HepG2 (cell line): Measurements from ENCODE around the gene CAB39. TPM values are rescaled to one million over a fixed set of nuclear protein-coding genes. Genes with fewer than 3 reads are reported as not detected.

Source experiments
- ATAC-seq: fragments of 200-7000 bp; cut with Tn5 transposase; 3 replicates; pipeline ENCODE4 v1.9.1; 2020; ENCODE audit warnings: mild to moderate bottlenecking, moderate library complexity
- BruUV-seq: library from RNA; stranded (reverse); fragments of 400-500 nt; replicated peaks from 2 replicates; lab custom pipeline; 2021; lab: Mats Ljungman, UMichigan
- CTCF ChIA-PET: fragments of 300-600 bp; formaldehyde crosslinking; extraction: SDS; loops from one replicate; lab custom pipeline; 2021; ENCODE audit warnings: low total read pairs, inconsistent platforms, low intra/inter-chr PET ratio; lab: Yijun Ruan, JAX
- POLR2A ChIA-PET: fragments of 350-600 bp; sonication (Branson Sonifier 250); formaldehyde crosslinking; loops from one replicate; lab custom pipeline; 2020; ENCODE audit warnings: antibody characterized with exemption, inconsistent platforms; lab: Yijun Ruan, JAX
- DNase-seq: peaks from one replicate; pipeline ENCODE4 v3.0.0-alpha.2; 2015; ENCODE audit warnings: low spot score
- FAIRE-seq: peaks from 3 replicates; lab custom pipeline; 2011; peaks lifted over from hg19 to GRCh38; lab: Jason Lieb, UNC
- H2AFZ ChIP-seq: one replicate; pipeline ENCODE4 v1.6.1; 2011; ENCODE audit warnings: low read length, inconsistent platforms
- H3K27ac ChIP-seq: fragments of 300-600 bp; 3 replicates; pipeline ENCODE4 v1.8.0; 2011; ENCODE audit warnings: mixed run types, mild to moderate bottlenecking, mixed read lengths, low read length, inconsistent platforms; ENCODE audit not compliant: insufficient read depth; ENCODE audit errors: extremely low read length
- H3K27me3 ChIP-seq, 2 experiments: fragments of 200-600 bp in 1 of 2; 2 replicates in 1 of 2; 3 replicates in 1 of 2; pipeline versions ENCODE4 v1.6.0 to v1.8.0; 2011; ENCODE audit warnings: low read length in 2 of 2, mild to moderate bottlenecking in 2 of 2, moderate library complexity in 2 of 2, inconsistent platforms in 1 of 2; ENCODE audit not compliant: insufficient read depth in 2 of 2, control insufficient read depth in 1 of 2
- H3K36me3 ChIP-seq, 2 experiments: fragments of 200-600 bp in 1 of 2; replicated peaks in 1 of 2; 2 replicates in 1 of 2; 3 replicates in 1 of 2; pipeline versions ENCODE4 v1.5.1 to v1.8.0; 2011; ENCODE audit warnings: low read length in 2 of 2, inconsistent platforms in 1 of 2; ENCODE audit not compliant: insufficient read depth in 2 of 2, control insufficient read depth in 1 of 2
- H3K4me1 ChIP-seq: 2 replicates; pipeline ENCODE4 v1.5.1; 2012; ENCODE audit warnings: low read length, inconsistent platforms; ENCODE audit not compliant: insufficient read depth
- H3K4me2 ChIP-seq: 2 replicates; pipeline ENCODE4 v1.6.0; 2011; ENCODE audit warnings: low read depth, low read length, inconsistent platforms
- H3K4me3 ChIP-seq, 3 experiments: fragments of 200-600 bp in 1 of 3; sonication (generic), shearing (Covaris generic) in 1 of 3; replicated peaks in 1 of 3; 2 replicates each; pipeline ENCODE4 v1.5.1; 2011 to 2016; ENCODE audit warnings: low read length in 3 of 3, inconsistent platforms in 2 of 3, low read depth in 2 of 3, mild to moderate bottlenecking in 2 of 3, control low read depth in 1 of 3, mixed read lengths in 1 of 3; ENCODE audit not compliant: insufficient read depth in 1 of 3
- H3K79me2 ChIP-seq: one replicate; pipeline ENCODE4 v1.6.1; 2011; ENCODE audit warnings: low read length, inconsistent platforms; ENCODE audit not compliant: insufficient read depth
- H3K9ac ChIP-seq: 2 replicates; pipeline ENCODE4 v1.6.0; 2011; ENCODE audit warnings: mild to moderate bottlenecking, low read depth, low read length, inconsistent platforms; ENCODE audit not compliant: insufficient read depth
- H3K9me3 ChIP-seq: 2 replicates; pipeline ENCODE4 v1.5.1; 2012; ENCODE audit warnings: mild to moderate bottlenecking, low read length
- H4K20me1 ChIP-seq: 2 replicates; pipeline ENCODE4 v1.6.0; 2011; ENCODE audit warnings: inconsistent platforms, mild to moderate bottlenecking, low read length, moderate library complexity; ENCODE audit not compliant: insufficient read depth
- ARNTL ChIP-seq: sonication (generic); formaldehyde crosslinking; IDR thresholded peaks from 2 replicates; pipeline ENCODE4 v1.4.0; 2020; ENCODE audit warnings: mild to moderate bottlenecking, missing genetic modification reagents
- CHD2 ChIP-seq: IDR thresholded peaks from 2 replicates; pipeline ENCODE4 v1.6.1; 2011; ENCODE audit warnings: low read depth, low read length, improper control_type of control experiment
- DR1 ChIP-seq: sonication (generic); formaldehyde crosslinking; IDR thresholded peaks from 2 replicates; pipeline ENCODE4 v1.8.0; 2021; ENCODE audit warnings: mild to moderate bottlenecking, missing genetic modification reagents, inconsistent platforms
- ESRRA ChIP-seq: sonication (generic); formaldehyde crosslinking; IDR thresholded peaks from 2 replicates; pipeline ENCODE4 v1.5.1; 2020; ENCODE audit warnings: mild to moderate bottlenecking, low read depth, missing genetic modification reagents
- FIP1L1 ChIP-seq: fragments of 200-400 bp; formaldehyde crosslinking; IDR thresholded peaks from 2 replicates; pipeline ENCODE4 v1.6.1; 2018; ENCODE audit warnings: low read depth, mild to moderate bottlenecking, low read length, moderate library complexity, borderline replicate concordance; ENCODE audit not compliant: insufficient read depth
- IKZF5 ChIP-seq: IDR thresholded peaks from 2 replicates; pipeline ENCODE4 v1.6.1; 2018; ENCODE audit warnings: missing genetic modification reagents, mild to moderate bottlenecking, missing compliant biosample characterization
- MAF1 ChIP-seq: sonication (generic); formaldehyde crosslinking; IDR thresholded peaks from 2 replicates; pipeline ENCODE4 v1.5.0; 2020; ENCODE audit warnings: missing genetic modification reagents, borderline replicate concordance
- MLX ChIP-seq: IDR thresholded peaks from 2 replicates; pipeline ENCODE4 v1.6.1; 2016
- MNT ChIP-seq: fragments of 450-650 bp; IDR thresholded peaks from 2 replicates; pipeline ENCODE4 v1.6.1; 2016
- MXD1 ChIP-seq: sonication (generic); formaldehyde crosslinking; IDR thresholded peaks from 2 replicates; pipeline ENCODE4 v1.4.0; 2020; ENCODE audit warnings: mild to moderate bottlenecking, missing genetic modification reagents
- TAF1 ChIP-seq: sonication (generic); formaldehyde crosslinking; IDR thresholded peaks from 2 replicates; pipeline ENCODE4 v1.4.0; 2020; ENCODE audit warnings: missing genetic modification reagents
- TBL1XR1 ChIP-seq: fragments of 150-350 bp; IDR thresholded peaks from 2 replicates; pipeline ENCODE4 v1.6.1; 2014; ENCODE audit warnings: borderline replicate concordance, low read length; ENCODE audit not compliant: partially characterized antibody
- ZBTB39 ChIP-seq: sonication (generic); formaldehyde crosslinking; IDR thresholded peaks from 2 replicates; pipeline ENCODE4 v1.5.0; 2020; ENCODE audit warnings: missing genetic modification reagents
- ZFX ChIP-seq: sonication (generic); formaldehyde crosslinking; IDR thresholded peaks from 2 replicates; pipeline ENCODE4 v1.4.0; 2020; ENCODE audit warnings: mild to moderate bottlenecking, low read depth, missing genetic modification reagents, moderate library complexity
- ZNF207 ChIP-seq: fragments of 450-650 bp; IDR thresholded peaks from 2 replicates; pipeline ENCODE4 v1.6.1; 2016; ENCODE audit warnings: antibody characterized with exemption, borderline replicate concordance
- ZNF329 ChIP-seq: sonication (generic); formaldehyde crosslinking; IDR thresholded peaks from 2 replicates; pipeline ENCODE4 v1.9.0; 2021; ENCODE audit warnings: low read depth, mild to moderate bottlenecking, missing genetic modification reagents
- ZNF556 ChIP-seq: sonication (generic); formaldehyde crosslinking; IDR thresholded peaks from 2 replicates; pipeline ENCODE4 v1.4.0; 2020; ENCODE audit warnings: mild to moderate bottlenecking, missing genetic modification reagents, borderline replicate concordance
- ZNF567 ChIP-seq: sonication (generic); formaldehyde crosslinking; IDR thresholded peaks from 2 replicates; pipeline ENCODE4 v1.8.1; 2023; ENCODE audit warnings: mild to moderate bottlenecking, missing genetic modification reagents, borderline replicate concordance
- ZNF652 ChIP-seq: IDR thresholded peaks from 2 replicates; pipeline ENCODE4 v1.6.1; 2016; ENCODE audit warnings: low read depth, borderline replicate concordance
- ZSCAN20 ChIP-seq: sonication (generic); formaldehyde crosslinking; IDR thresholded peaks from 2 replicates; pipeline ENCODE4 v1.4.0; 2020; ENCODE audit warnings: missing genetic modification reagents, mild to moderate bottlenecking, borderline replicate concordance
- WGBS: methylation state at CpG from one replicate; pipeline ENCODE4 v1.1.6; 2017; ENCODE audit warnings: low lambda C conversion rate; 5-methylcytosine and 5-hydroxymethylcytosine counted together
- in situ Hi-C: cut with HindIII; loops from 2 replicates; pipeline ENCODE4 v1.10.0; 2017; ENCODE audit warnings: low pct_unique_long_range_greater_than_20kb; ENCODE audit not compliant: extremely low pct_ligation_motif_present
- intact Hi-C: fragments of 100-400 bp; cut with micrococcal nuclease; formaldehyde crosslinking; loops from one replicate; pipeline ENCODE4 v1.10.0; 2022; ENCODE audit not compliant: unreplicated experiment
- polyA plus RNA-seq, 8 experiments: library from polyadenylated mRNA; depleted of rRNA in 3 of 8; stranded (reverse) in 7 of 8; unstranded in 1 of 8; fragments of >200 nt; fragmentation: Illumina TruSeq in 4 of 8; extraction: Trizol in 4 of 8; gene quantifications; 2 replicates each; pipeline versions ENCODE4 v1.2.1 to v1.2.3, GENCODE V29; 2011 to 2016; ENCODE audit warnings: low read depth in 4 of 8, missing spikeins in 1 of 8, mixed read lengths in 1 of 8; ENCODE audit not compliant: insufficient read depth in 1 of 8
- total RNA-seq, 5 experiments: library from RNA; depleted of rRNA; stranded (reverse); fragments of >200 nt; fragmentation: Illumina TruSeq; extraction: Trizol; gene quantifications; 2 replicates each; pipeline ENCODE4 v1.2.3, GENCODE V29; 2016; ENCODE audit warnings: low read depth in 1 of 5

Gene CAB39
- total and polyA plus RNA-seq, 2 of the 13 experiments (the other 11 are each of a cell fraction or from before 2014, with no cell fraction given) = 19.3 to 45.3 TPM

GRCh38 chr2:230742781-230743180, 30.1 kb downstream of the CAB39 start:
- no peak overlapping the region for H3K4me3 ChIP-seq
- FAIRE-seq = no peak
- no peak for ATAC-seq
- BruUV-seq = no TSS peak
- ChIA-PET CTCF (no interaction called here), POLR2A (no interaction called here)
- no peak overlapping the region for H3K27ac ChIP-seq
- DNase-seq = no peak
- in situ Hi-C loops (no loop called here), intact Hi-C loops (no loop called here)
- H3K4me1 ChIP-seq = peaks cover 24% of the 10 kb centered on the region
- H2AFZ ChIP-seq = no peak overlapping the region
- H4K20me1 ChIP-seq = peaks cover 36% of the 10 kb centered on the region
- TF ChIP-seq ZFX (CRISPR knock-in tag) = no peak
- TF ChIP-seq ZBTB39 (CRISPR knock-in tag) = no peak
- TF ChIP-seq IKZF5 = no peak
- TF ChIP-seq ESRRA (CRISPR knock-in tag) = no peak
- no peak for TF ChIP-seq ZNF329
- no peak for TF ChIP-seq ZNF567 (CRISPR knock-in tag)
- TF ChIP-seq ZSCAN20 (CRISPR knock-in tag) = no peak
- TF ChIP-seq DR1 (CRISPR knock-in tag) = no peak
- TF ChIP-seq MAF1 = no peak
- TF ChIP-seq MLX (CRISPR knock-in tag) = no peak
- no peak for TF ChIP-seq MNT
- no peak for TF ChIP-seq ZNF652 (CRISPR knock-in tag)
- TF ChIP-seq ZNF556 (CRISPR knock-in tag) = no peak
- no peak for TF ChIP-seq MXD1
- no peak for TF ChIP-seq TAF1 (CRISPR knock-in tag)
- no peak for TF ChIP-seq CHD2
- no peak for TF ChIP-seq TBL1XR1
- no peak for TF ChIP-seq ARNTL
- no peak for TF ChIP-seq ZNF207
- TF ChIP-seq FIP1L1 = no peak
- H3K9ac ChIP-seq = no peak overlapping the region
- H3K36me3 ChIP-seq = peaks cover 5% of the 10 kb centered on the region in 2 experiments; a peak in 2 of 5 replicates
- H3K9me3 ChIP-seq = no peaks in the 10 kb centered on the region
- H3K4me2 ChIP-seq = no peak overlapping the region
- H3K27me3 ChIP-seq = no peaks in the 10 kb centered on the region
- over 99% methylated on average over 4 of the region's 4 CpGs for WGBS
- H3K79me2 ChIP-seq = peaks cover 15% of the 10 kb centered on the region
